Stimulated activated CD8-positive, alpha-beta memory T cell treated with anti-CD3 and anti-CD28 coated beads, Interleukin-2, amount 100 ng/mL, for 1 hour (primary cell): ENCODE data around the gene PPP1CA.

ENCODE experiments used
- DNase-seq, 2 donors: peaks; one replicate each; pipeline ENCODE4 v3.0.0-alpha.2; 2020; ENCODE audit warnings: low read depth in 2 of 2

The PPP1CA gene

DNA sequence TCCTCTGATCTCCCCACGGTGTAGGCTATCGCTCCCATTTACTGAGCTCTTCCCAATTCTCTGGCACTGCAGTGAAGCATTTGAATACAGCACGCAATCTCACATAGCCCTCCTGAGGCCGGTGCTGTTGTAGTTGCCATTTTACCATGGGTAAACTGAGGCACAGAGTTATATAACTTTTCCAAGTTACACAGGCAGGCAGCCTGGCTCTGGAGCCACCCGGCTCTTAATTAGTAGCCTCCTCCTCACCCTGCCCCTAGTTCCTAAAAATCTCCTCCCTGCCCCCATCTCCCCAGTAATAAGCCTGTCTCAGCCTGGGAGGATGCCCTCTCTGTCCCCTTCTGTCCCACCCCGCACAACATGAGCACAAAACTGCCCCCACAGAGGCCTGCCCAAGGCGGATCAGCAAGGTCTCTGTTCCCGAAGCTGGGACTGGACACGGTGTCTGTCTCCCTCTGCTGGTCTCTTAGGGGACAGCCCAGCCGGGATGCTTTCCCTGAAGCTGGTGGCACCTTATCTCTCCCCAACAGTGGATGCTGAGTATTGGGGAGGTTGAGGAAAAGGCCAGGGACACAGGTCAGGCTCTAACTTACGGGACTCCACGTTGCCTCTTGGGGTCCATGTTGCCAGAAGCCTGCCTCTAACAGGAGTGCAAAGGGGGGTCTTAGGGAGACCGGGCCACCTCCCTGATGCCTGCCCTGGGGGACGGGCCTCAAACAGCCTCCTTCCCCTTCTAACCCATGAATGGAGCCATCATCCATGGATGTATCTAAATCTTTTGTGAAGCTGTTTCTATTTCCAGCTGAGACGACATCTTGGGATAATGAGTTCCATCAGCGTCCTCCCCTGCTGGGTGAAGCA is 19.2 kb downstream of the PPP1CA start:
- peak; percentile 66 to 75 for DNase-seq

DNA sequence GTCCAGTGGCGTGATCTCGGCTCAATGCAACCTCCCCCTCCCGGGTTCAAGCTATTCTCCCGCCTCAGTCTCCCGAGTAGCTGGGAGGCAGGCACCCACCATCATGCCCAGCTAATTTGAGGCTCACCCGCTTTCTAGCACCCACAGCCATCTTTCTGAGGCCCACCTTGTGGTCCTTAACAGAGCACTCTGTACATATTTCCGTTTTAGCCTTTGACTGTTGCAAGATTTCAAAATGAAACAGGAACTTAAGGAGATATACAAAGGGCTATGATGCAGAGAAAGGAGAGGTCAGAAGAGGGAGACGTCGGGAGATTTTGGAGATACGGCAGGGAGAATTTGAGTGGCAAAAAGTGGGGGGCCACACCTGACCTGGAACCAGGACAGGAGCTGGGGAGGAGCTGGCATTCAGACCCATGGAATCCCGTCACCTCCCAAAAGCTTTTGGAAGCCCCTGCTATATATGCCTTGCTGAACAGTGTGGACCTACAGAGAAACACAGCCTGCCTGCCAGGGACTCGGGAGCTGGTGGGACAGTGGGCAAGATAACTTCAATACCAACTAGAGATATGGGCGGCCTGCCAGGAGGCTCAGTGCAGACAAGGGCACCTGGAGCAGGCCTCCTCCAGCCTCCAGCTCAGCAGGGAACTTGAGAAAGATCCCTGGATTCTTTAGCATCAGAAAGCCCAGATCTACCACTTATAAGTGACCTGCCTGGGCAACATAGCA is 20.2 kb downstream of the PPP1CA start:
- no peak for DNase-seq

DNA sequence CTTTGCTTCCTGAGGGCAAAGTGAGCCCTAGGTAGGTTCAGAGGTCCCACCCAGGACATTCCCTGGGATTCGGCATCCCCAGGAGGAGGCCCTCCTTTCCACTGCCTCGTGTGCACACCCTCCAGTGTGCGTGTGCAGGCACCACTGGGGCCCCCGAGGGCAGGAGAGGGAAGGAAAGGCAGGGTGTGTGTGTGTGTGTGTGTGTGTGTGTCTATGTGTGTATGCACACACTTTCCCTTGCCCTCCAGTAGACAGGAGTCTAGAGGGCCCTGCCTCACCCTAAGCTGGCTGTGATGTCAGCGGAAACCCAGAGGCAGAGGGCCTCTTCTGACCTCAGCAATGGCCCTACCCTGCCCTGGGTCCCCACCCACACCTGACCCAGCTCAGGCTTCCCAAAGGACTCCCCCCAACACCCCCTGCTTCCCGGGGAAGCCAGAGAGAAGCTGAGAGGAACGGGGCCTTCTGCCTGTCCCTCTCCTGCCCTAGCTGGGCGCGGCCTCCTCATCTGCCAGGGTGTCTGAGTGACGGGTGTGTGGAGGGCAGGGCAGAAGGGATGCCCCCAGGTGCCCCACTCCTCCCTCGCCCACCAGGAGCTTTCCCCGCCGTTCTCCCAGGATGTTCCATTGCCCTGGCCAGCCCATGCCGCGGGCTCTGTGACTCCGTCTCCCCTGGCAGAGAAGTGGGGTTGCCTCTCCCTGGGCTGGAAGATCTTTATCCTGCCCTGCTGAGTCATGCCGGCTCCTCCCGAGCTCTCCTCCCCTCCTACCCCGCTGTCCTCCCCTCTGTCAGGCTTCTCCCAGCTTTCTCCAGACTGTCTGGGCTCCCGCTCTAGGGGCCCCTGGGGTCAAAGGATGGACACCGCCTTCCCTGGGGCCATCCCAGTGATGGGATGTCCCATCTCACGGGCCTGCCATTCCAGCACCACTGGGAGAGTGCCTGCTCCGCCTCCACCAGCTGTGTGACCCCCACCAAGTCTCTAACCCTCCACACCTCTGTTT is 22.3 kb downstream of the PPP1CA start:
- no peak for DNase-seq

DNA sequence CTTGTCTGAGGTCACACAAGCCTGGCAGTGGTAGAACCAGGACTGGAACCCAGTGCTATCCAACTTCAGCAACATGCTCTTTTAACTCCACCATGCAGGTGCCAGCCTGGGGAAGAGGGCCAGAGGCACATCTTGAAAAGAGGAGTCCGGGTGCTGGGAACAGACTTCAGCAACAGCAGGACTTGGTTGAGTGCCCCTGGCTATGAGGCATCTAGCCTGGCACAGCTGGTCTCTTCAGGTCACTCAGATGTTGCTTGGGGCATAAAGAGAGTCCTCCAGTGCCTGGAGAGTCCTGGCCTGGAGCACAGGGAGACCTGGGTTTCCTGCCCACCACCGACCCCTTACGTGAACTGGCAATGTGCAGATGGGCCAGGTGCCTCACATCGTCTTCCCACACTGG is 23.1 kb downstream of the PPP1CA start:
- DNase-seq: no peak

DNA sequence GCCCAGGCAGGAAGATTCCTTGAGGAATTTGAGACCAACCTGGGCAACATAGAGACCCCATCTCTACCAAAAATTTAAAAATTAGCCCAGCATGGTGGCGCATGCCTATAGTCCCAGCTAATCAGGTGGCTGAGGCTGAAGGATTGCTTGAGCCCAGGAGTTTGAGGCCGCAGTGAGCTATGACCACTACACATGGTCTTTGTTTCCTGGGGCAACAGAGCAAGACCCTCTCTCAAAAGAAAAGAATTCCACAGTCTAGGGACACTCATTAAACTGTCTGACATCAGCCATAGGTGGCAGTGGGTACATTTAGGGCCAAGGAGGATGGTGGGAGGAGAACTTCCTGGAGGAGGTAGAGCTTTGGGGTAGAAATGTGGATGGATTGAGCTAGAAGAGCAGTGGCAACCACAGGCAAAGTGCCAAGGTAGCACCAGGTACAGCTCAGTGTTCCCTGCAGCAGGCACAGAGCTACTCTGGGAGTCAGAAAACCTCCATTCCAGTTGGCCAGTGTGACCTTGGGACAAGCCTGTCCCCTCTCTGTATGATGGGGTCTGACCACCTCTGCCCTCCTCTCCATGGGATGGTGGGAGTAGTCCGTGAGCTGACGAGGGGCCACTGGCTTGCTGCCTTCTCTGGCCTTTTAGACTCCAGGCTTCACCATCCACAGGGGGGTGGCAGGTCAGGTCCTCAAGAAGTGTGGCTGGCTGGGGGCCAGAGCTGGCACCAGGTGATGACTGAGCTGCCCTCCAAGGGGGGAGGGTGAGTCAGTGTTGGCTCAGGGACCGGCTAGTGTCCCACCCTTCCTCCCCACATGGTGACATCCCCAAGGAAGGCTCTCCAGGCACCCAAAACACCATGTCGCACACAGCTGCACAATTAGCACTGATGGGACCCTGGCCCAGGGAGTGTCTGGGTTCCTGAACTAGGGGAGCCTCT is 24.5 kb downstream of the PPP1CA start:
- DNase-seq: no peak

DNA sequence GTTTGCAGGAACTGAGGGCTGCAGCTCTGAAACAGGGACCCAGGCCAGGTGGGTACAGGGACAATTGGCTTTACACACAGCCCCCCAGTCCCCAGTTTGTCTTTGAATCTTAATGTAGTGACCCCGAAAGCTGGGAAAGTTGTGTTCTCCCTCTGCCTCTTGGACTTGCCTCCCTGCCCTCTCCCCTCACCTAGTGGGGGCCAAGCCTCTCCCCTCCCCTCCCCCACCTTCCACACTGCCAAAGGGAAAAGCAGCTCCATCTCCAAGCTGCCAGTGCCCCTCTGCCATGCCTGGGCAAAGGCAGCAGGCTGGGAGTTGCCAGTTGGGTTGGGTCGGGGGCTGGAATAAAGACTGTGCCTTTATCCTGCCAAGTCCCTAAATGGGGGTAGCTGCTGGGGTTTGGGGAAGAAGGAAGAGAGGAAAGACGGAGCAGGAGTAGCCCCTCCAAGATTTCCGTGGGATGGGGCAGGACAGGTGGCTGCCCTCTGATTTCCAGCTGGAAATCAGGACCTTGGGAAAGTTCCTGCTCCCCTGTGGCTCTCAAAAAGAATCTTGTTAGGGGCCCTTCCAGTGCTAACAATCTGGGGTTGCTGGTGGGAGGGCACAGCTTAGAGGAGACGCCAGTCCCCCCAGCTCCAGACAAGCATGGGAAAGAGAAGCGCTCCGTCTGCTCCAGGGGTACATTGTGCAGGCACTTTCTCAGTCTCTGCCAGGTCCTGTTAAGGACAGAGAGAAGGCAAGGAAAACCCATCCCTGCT is 25.4 kb downstream of the PPP1CA start:
- no peak for DNase-seq

DNA sequence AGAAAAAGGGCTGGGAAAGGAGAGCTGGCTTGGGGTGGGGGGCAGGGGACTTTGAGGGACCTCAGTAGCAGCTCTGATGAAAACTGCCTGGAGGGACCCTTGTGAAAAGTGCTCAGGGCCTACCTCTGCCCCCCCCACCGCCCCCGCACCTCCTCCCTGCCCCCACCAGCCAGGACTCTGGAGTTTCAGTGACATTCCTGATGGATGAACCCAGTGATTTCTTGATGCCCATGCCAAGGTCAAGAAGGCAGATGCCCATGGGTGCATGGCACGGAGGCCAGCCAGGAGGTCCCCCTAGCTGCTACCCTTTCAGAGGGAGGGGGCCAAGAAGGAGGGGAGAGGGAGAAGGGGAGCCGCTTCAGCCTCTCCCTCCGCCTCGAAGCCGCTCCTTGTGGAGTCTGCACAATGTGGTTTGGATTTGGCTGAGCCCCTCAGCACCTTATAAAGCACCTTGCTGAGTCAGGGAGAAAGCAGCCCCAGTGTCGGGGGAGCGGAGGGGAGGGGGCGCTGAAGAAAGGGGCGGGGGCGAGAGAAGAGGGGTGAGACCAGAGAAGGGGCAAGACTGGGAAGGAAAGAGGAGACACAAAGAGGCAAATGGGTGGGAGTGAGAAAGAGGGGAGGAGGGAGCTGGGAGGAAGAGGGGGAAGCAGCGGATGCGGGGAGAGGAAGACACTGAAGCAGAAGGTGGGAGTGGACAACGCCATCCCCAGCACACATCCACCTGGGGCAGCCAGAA is 26.2 kb downstream of the PPP1CA start:
- DNase-seq: no peak

DNA sequence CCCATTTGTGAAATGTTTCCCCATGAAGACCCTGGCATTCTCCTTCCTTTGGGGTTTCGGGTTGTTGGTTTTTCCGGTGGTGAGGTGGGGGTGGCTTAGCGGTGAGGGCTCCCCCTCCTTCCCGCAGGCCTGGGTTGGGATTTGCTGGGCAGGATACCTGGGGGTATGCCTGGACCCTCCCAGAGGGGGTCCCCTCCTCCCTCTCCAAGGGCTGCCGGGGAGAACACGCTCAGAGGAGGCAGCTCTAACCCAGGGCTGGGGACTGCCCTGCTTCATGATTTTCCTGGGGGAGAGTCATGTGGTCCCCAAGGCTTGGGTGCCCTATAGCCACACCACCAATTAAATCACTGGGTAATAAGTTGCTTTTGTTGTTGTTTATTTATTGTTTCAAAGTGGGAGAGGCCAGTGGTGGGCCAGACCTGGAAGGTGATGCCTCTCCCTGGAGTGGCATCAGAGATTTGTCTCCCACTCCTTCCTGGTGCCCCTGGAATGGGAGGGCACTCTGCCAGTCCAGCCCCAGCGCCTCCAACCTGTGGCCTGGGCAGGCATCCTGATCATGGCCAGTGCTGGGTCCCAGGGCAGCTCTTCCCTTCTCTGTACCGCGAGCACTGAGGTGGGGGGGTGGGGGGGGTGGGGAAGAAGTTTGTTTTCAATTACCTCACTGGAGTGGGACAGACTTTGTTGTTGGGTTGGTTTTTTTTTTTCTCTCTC is 26.9 kb downstream of the PPP1CA start:
- no peak for DNase-seq

DNA sequence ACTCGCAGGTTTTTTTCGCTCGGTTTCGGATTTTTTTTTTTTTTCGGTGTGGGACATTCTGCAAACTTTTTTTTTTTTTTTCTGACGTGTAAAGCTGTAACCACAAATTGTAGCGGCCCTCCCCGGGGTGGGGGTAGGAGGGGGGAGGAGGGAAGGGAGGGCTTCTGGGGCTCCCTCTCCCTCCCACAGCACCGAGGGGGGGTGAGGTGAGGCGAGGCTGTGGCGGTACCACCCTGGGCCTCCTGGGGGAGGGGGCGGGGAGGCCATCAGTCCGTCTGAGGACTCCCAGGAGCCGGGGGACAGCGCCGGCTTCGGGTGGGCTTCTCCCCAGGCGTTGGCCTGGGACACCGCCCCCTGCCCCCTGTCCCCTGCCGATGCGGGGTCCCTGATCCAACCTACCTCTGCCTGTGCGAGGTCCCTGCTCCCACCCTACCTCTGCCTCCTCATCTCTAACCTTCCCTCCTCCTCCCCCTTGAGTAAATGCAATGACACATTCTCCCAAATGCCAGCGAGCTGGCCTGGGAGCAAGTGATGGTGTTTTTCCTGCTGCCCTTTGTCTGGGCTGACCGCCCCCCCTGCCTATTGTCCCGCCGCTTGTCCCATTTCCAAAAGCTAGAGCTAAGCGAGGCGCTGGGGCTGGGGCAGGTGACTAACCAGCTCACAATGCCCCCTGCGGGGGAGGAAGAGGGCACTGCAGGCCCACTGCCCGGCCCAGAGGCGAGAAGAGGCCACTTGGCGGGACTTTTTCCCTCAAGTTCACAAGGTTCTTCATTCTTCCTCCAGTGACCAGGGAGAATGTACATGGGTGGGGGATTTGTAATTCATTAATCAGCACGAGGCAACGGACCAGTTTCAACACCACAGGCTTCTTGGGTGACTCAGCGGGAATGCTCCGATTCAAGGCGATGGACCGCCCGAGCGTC is 27.7 kb downstream of the PPP1CA start:
- DNase-seq: peak; percentile 50 to 58

DNA sequence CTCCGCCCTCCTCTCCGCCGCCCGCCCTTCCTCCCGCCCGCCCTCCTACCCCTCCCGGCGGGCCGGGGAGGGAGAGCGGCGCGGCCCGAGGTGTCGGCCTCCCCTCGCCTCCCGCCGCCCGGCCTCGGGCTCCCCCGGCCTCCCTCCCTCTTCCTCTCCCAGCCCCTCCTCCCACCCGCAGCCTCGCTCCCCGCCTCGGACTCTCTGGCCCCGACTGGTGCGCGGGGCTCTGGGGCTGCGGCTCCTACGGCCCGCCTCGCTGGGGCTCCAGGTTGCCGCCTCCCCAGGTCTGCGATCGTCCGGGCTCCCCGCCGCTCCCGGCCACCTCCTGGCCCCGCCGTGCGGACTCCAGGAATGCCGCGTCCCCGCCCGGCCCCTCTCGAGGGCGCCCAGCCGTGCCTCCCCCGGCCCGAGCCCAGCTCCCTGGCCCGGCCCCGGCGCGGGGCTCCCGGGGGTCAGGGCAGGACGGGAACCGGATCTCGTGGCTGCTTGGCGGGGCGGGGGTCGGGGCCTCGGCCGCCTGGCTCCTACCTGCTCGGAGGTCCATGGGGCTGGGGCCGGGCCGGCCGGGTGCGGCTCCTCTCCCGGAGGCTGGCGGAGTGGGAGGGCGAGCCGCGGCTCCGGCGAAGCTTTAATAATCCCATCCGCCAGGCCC is 28.5 kb downstream of the PPP1CA start, which contains the start of gene CLCF1:
Gene CLCF1 (minus strand): TSS at position 606 of the 655 bp plus-strand sequence. CDS start 59 bp downstream, at position 547.
- no peak for DNase-seq

DNA sequence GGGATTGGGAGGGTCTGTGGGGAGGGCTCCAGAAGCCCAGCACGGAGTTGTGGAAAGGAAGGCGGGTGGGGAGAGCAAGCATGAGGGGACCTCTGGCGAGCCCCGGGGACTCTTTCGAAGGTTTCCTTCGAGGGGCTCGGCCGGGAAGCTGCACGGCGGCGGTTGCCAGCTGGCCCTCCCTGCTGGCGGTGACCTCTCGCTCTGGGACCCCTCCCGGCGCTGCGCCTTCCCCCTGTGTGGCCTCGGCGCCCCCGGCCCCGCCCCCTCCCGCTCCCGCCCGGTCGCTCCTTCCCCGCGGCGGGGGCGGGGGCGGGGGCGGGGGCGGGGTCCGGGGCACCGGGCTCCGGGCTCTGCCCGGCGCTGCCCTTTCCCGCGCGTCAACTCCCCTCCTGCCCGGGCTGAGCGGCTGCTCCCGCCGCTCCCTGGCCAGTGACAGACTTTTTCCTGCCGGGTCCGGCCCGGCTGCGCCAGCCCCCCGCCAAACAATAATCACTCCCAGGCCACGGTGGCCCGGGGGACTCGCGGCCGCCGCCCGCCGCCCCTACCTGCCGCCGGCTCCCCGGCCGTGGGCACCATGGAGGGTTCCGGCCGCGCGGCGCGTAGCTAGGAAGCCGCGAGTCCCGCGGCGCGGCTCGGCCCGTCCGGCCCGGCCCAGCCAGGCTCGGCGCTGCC is 29.2 kb downstream of the PPP1CA start:
- DNase-seq: no peak

DNA sequence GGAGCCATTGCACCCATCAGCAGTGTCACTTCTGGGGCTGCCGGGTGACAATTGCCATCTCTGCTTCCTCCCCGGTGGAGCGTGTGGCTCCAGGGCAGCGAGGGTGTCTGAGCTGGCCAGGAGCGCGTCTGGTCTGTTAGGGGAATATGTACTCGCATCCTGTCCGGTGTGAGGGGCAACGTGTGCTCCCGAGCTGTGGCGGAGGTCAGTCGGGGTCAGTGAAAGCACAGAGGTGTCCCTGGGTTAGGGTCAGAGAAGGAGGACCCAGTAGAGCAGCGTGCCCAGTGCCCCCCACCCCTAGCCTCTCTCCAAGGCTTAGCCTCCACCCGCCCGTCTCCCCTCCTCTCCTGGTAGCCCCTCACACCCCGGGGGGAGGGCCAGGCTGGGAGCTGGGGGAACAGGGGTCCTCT is 29.7 kb downstream of the PPP1CA start:
- DNase-seq: no peak

DNA sequence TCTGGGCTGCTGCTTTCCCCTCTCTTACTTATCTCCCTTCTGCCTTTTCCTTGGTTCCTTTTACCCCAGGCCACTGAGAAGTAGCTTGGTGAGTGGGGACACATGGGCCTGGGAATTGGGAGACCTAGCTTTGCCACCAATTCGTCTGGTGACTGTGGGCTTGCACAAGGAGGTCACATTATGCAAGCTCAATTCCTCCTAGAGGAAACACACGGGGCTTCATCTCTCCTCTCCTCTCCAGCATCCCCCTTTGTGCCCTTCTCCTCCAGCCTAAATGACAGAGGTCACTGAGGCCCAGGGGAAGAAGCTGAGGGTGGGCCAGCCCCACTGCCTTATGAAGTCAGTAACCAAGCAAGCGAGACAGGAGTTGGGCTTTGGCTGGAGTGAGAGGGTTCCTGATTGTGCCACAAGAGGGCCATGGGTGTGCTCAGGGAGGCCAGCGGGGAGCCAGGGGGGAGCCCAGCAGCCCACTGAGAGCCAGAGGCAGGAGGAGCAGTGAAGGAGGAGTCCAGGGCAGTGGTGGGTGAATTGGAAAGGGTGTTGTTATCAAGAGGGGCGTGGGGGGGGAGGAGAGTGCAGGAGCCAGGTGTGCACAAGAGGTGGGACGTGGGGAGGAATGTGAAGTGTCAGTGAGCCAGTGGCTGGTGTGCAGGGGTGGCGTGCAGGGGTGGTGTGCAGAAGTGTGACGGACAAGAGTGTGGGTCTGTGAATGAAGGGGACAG is 30.3 kb downstream of the PPP1CA start:
- DNase-seq: no peak

DNA sequence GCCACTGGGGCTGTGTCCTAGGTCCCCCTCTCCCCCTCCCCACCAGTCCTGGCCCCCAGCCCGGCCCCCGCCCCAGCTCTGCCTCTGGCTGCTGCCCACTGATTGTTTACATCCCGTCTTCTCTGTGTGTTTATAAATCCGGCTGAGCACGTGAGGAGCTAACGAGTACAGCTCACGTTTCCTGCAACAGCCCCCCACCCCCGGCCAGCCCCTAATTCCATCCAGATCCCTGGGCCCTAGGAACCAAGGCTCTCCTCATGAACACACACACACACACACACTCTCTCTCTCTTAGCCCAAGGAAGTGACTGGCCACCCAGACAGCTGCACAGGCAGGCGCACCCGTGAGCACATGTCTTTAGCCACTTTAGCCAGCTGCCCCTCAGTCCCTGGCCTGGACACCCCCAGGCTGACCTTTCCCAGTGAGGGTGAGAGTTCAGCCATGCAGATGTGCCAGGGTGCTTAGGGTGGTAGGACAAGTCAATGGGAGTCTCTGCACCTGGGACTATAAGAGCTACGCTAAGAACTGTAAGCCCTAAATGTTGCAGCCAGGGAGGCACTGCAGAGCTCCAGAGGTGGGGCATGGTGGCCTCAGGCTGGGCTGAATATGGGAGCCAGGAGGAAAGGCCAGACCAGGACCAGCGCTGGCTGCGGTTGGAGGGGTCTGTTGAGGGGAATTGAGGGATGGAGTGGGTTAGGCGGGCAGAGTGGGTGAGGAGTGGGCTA is 31.1 kb downstream of the PPP1CA start:
- DNase-seq: no peak

DNA sequence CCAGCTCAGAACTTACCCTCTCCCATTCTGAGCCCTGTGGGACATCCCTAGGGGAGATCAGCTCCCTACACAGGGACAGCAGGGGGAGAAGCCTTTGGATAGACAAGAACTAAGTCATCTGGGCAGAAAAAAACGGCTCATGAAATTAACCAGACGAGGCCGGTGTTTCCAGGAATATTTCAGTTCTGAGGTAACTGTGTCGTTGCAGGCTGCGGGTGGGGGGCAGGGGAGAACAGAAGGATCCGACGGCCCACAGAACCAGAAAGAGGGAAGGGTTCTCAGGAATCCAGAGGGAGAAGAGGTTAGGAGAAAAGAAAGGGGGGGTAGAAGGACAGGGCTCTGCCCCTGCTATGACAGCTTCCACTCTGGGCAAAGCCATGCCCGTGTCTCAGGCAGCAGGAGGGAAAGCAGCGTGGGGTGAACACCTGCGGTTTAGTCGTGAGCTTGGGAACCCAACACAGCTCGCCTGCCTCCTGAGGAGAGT is 31.8 kb downstream of the PPP1CA start:
- DNase-seq: no peak
